ENCODE results near the gene FOS.

Gene FOS

GRCh38 chr14:75278422-75279152 is at the start of gene FOS:
TSS of gene FOS (plus strand) at chr14:75278828. CDS start at chr14:75278983, 155 bp downstream.
- no peak for TF ChIP-seq CTCF (IDR thresholded peaks at IDR 0.05; ENCODE audit: low read depth, low read length)
- DNase-seq (ENCODE audit: low read depth in 2 of 2), result peak; percentile 97 to 98
- H3K4me3 ChIP-seq (replicated peaks in 1 of 2; ENCODE audit: low read depth in 2 of 2, low read length in 2 of 2), result peak within 1 kb of the TSS; percentile 95 to 99

DNA sequence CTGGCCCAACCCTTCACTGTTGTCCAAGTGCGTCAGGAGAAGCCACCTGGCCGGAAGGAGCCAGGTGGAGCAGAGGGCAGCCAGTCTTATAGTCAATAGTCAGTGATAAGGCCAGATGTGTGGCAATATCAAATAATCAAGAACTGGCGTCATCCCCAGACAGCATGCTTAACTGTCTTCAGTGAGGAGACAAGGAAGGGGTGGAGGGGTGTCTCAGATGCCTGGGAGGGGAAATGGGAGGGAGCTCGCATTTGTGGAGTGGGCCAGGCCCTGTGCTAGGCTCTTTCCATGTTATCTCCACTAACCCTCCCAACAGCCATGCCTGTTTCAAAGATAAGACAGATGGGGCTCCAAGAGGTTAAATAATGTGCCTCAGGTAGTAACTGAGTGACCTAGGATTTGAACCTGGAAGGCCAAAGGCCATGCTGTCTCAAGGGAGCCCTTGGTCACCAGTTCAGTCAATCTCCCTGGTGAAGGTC is 48.9 kb upstream of the FOS start:
- H3K4me3 ChIP-seq (replicated peaks in 1 of 2; ENCODE audit: low read depth in 2 of 2, low read length in 2 of 2), result no peak overlapping the region
- no peak for DNase-seq (ENCODE audit: low read depth in 2 of 2)
- TF ChIP-seq CTCF (IDR thresholded peaks at IDR 0.05; ENCODE audit: low read depth, low read length), result no peak

DNA sequence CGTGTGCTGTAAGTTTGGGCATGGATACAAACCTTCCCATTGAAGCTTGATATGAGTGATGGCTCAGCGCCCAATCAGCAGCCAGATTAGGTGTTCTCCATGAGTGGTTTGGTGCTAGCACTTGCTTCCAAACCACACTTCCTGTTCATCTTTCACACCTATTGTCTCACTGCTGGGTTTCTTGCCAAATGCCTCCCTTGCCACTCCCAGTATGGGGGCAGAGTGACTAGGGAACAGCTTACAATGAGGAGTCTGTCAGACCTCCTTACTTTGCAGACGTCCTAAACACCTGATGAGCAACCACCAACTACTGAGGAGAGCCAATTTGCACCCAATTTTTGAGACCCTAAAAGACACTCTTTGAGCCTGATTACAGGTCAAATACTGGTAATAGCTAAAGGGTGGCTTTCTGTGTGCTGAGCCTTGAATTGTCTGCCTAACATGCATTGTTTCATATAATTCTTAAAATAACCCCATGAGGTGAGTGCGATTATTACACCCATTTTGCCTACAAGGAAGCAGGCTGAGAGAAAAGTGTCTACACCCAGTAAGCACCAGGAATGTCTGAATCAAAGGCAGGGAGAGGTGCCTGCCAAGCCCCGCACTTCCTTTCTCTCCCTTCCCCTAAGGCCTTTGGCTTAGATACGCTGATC is 48.4 kb upstream of the FOS start:
- TF ChIP-seq CTCF (IDR thresholded peaks at IDR 0.05; ENCODE audit: low read depth, low read length), result peak; percentile 28
- no peak overlapping the region for H3K4me3 ChIP-seq (replicated peaks in 1 of 2; ENCODE audit: low read depth in 2 of 2, low read length in 2 of 2)
- DNase-seq (ENCODE audit: low read depth in 2 of 2), result peak; percentile 74 to 76

DNA sequence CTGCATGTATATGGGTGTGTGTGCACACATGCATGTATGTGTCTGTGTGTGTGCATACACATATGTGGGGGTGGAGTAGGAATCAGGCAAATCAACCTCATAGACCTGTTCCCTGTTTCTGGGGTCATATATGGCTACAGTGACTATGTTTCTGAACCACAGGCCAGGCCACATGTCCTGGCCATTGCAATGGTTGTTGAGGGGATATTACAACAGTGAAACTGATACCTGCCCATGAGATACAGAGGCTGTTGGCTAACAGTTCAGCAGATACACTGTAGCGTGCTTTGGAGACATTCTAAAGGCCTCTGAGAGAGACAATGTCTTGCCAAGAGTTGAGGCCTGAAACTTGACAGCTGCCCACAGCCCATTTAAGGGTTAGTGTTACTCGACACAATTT is 47.3 kb upstream of the FOS start:
- no peak overlapping the region for H3K4me3 ChIP-seq (replicated peaks in 1 of 2; ENCODE audit: low read depth in 2 of 2, low read length in 2 of 2)
- DNase-seq (ENCODE audit: low read depth in 2 of 2), result no peak
- no peak for TF ChIP-seq CTCF (IDR thresholded peaks at IDR 0.05; ENCODE audit: low read depth, low read length)

DNA sequence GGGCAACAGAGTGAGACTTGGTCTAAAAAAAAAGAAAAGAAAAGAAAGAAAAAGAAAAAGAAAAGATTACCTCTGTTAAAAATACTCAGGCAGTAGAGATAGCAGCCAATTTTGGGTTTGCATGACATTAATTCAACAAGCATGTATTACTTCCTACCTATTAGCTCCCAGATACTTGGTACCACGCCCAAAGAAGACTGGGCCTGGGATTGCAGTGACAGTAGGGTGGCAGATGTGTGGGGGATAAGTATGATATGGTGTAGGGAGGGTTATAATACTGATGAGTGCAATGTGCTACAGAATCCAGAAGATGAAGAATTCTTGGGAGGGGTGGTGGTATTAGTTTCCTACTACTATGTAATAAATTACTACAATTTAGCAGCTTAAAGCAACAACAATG is 46.4 kb upstream of the FOS start:
- no peak overlapping the region for H3K4me3 ChIP-seq (replicated peaks in 1 of 2; ENCODE audit: low read depth in 2 of 2, low read length in 2 of 2)
- no peak for TF ChIP-seq CTCF (IDR thresholded peaks at IDR 0.05; ENCODE audit: low read depth, low read length)
- DNase-seq (ENCODE audit: low read depth in 2 of 2), result no peak

DNA sequence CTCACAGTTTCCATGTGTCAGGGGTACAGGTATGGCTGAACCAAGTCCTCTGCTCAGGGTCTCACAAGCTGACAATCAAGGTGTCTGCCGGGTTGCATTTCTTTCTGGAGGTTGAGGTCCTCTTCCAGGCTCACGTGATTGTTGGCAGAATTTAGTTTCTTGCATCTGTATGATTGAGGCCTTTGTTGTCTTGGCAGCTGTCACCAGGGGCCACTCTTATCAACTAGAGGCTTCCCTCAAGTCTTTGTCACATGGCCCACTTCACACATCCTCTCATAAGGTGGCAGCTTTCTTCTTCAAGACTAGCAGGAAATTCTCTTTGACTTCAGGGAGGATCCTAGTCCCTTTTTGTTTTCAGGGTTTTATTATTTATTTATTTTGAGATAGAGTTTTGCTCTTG is 46.0 kb upstream of the FOS start:
- no peak overlapping the region for H3K4me3 ChIP-seq (replicated peaks in 1 of 2; ENCODE audit: low read depth in 2 of 2, low read length in 2 of 2)
- TF ChIP-seq CTCF (IDR thresholded peaks at IDR 0.05; ENCODE audit: low read depth, low read length), result no peak
- no peak for DNase-seq (ENCODE audit: low read depth in 2 of 2)
